CD4-positive, alpha-beta memory T cell (primary cell): ENCODE measurements around the gene RGS3. TPM values are rescaled to one million over a fixed set of nuclear protein-coding genes. Genes with fewer than 3 reads are reported as not detected.

Experiments used
- CTCF ChIA-PET: fragments of 350-600 bp; sonication (Branson Sonifier 250); formaldehyde crosslinking; loops from one replicate; lab custom pipeline; 2021; ENCODE audit warnings: inconsistent platforms; ENCODE audit not compliant: partially characterized antibody; lab: Charles Lee
- POLR2A ChIA-PET: fragments of 350-600 bp; sonication (Branson Sonifier 250); formaldehyde crosslinking; loops from one replicate; lab custom pipeline; 2021; ENCODE audit not compliant: partially characterized antibody; lab: Charles Lee
- DNase-seq, 5 donors: peaks; one replicate each; pipeline versions ENCODE4 v3.0.0 to v3.0.0-alpha.2; 2020 to 2022; ENCODE audit warnings: mixed read lengths in 1 of 5
- H3K27ac ChIP-seq: one replicate; pipeline ENCODE4 v1.7.0; 2013; ENCODE audit warnings: low read depth, low read length
- H3K27me3 ChIP-seq: 2 replicates; pipeline ENCODE4 v1.7.0; 2013; ENCODE audit warnings: mild to moderate bottlenecking, low read length, moderate library complexity; ENCODE audit not compliant: insufficient read depth
- H3K36me3 ChIP-seq: 2 replicates; pipeline ENCODE4 v1.7.0; 2013; ENCODE audit warnings: mild to moderate bottlenecking, low read length, moderate library complexity; ENCODE audit not compliant: insufficient read depth
- H3K4me1 ChIP-seq: 2 replicates; pipeline ENCODE4 v1.7.0; 2013; ENCODE audit warnings: mild to moderate bottlenecking, low read length, moderate library complexity; ENCODE audit not compliant: insufficient read depth
- H3K4me3 ChIP-seq, 2 donors: one replicate each; pipeline ENCODE4 v1.7.0; 2013; ENCODE audit warnings: low read length in 2 of 2, mild to moderate bottlenecking in 1 of 2
- H3K9me3 ChIP-seq, 2 donors: one replicate each; pipeline ENCODE4 v1.7.0; 2013; ENCODE audit warnings: low read length in 2 of 2, control low read depth in 1 of 2; ENCODE audit not compliant: control insufficient read depth in 1 of 2
- H3K27ac Mint-ChIP-seq, 7 donors: one replicate each; pipeline ENCODE4 v1.8.0; 2020 to 2021; ENCODE audit warnings: mixed read lengths in 7 of 7, mild to moderate bottlenecking in 6 of 7, inconsistent platforms in 3 of 7, moderate library complexity in 3 of 7
- H3K27me3 Mint-ChIP-seq, 2 donors: one replicate each; pipeline ENCODE4 v1.8.0; 2020 to 2021; ENCODE audit warnings: mixed read lengths in 2 of 2
- H3K36me3 Mint-ChIP-seq, 2 donors: one replicate each; pipeline ENCODE4 v1.8.0; 2020 to 2021; ENCODE audit warnings: mixed read lengths in 2 of 2, inconsistent platforms in 1 of 2, mild to moderate bottlenecking in 1 of 2
- H3K4me1 Mint-ChIP-seq, 4 donors: one replicate each; pipeline ENCODE4 v1.8.0; 2020 to 2021; ENCODE audit warnings: mixed read lengths in 4 of 4, mild to moderate bottlenecking in 1 of 4
- H3K4me3 Mint-ChIP-seq, 8 donors: one replicate each; pipeline ENCODE4 v1.8.0; 2020 to 2021; ENCODE audit warnings: mixed read lengths in 8 of 8, mild to moderate bottlenecking in 7 of 8, moderate library complexity in 6 of 8, inconsistent platforms in 3 of 8
- H3K9me3 Mint-ChIP-seq, 8 donors: one replicate each; pipeline ENCODE4 v1.8.0; 2020 to 2021; ENCODE audit warnings: mixed read lengths in 8 of 8, mild to moderate bottlenecking in 5 of 8, inconsistent platforms in 3 of 8, moderate library complexity in 1 of 8
- intact Hi-C: fragments of 100-400 bp; cut with micrococcal nuclease; formaldehyde crosslinking; loops from one replicate; pipeline ENCODE4 v1.15.1; 2023
- polyA plus RNA-seq, 2 donors: library from polyadenylated mRNA; unstranded; fragments of 300-500 nt; fragmentation: Illumina TruSeq; gene quantifications; one replicate each; pipeline ENCODE4 v1.2.3, GENCODE V29; 2021
- total RNA-seq, 2 experiments: library from RNA; stranded (reverse); gene quantifications; one replicate each; pipeline ENCODE4 v1.2.3, GENCODE V29; 2021

The RGS3 gene
- total and polyA plus RNA-seq, 4 experiments from 2014 or later: 3.4 to 23.2 (median 18.0) TPM

DNA sequence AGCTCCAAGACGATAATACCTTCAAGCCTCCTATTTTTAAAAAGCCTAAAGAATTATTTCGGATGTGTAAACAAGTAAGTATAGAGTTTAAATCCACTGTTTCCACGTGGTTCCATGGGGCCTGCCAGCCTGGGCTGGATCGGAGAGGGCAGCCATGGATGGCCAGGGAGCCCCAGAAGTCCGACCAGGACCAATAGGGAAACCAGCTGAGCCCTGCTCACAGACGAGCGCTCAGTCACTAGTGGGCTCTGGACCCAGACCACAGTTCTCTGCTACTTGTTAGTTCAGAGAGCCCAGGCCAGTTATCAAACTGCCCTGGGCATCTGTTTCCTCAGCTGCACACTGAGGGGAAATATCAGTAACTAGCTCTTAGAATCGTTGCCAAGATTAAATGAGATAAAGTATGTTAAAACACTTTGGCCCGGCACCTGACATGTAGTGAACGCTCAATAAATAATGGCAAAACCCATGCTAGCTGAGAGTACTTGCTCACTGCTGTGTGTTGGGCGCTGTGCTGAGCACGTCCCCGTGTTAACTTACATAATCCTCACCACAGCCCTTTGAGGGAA lies 124.8 kb downstream of the RGS3 start:
- H3K9me3 ChIP-seq: no peaks in the 10 kb centered on the region
- Mint-ChIP-seq H3K4me3 (peak overlapping the region in 1 of 8 donors; percentile 33), H3K36me3 (peaks cover 29 to 53% of the 10 kb centered on the region in 2 donors), H3K4me1 (peaks cover 32 to 63% (median 45%) of the 10 kb centered on the region in 4 donors), H3K27ac (peak overlapping the region in 6 of 7 donors; percentile 22 to 80 (median 55)), H3K27me3 (no peaks in the 10 kb centered on the region), H3K9me3 (peaks cover 0 to 2% (median 0%) of the 10 kb centered on the region in 8 donors)
- no peak for DNase-seq
- no peak overlapping the region for H3K4me3 ChIP-seq
- H3K4me1 ChIP-seq: peaks cover 27% of the 10 kb centered on the region
- intact Hi-C loops: no loop called here
- no peaks in the 10 kb centered on the region for H3K27me3 ChIP-seq
- no peak overlapping the region for H3K27ac ChIP-seq
- ChIA-PET CTCF (interaction anchor here (0.8 to 17.1 kb wide), 19 partner anchors 8 to 367 kb away, joined by 3 to 322 read pairs (median 5); partner anchors contain the start of genes C9orf43, CDC26, FKBP15 and POLE3), POLR2A (interaction anchor here (0.6 to 2.3 kb wide), 4 partner anchors 9 to 178 kb away, joined by 3 to 10 read pairs (median 5); partner anchors contain the start of genes C9orf43 and POLE3)
- H3K36me3 ChIP-seq: peaks cover 12% of the 10 kb centered on the region

DNA sequence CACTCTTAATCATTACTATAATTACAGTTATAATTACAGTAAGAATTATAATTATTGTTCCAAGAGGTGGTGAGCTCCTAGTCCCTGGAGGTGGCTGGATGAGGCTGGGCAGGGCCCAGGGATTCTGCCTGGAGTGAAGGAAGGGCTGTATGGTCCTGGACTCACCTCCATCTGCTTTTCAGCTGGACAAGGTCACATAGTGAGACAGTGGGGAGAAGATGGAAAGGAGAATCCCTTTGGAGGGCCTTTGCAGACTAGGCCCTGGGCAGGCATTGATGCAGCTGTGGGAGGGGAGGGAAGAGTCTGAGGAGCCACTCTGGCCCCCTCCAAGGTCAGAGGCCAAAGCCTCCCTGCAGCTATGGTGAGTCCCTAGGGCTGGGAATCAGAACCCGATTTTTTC lies 125.4 kb downstream of the RGS3 start:
- H3K36me3 ChIP-seq: peaks cover 12% of the 10 kb centered on the region
- POLR2A ChIA-PET: interaction anchor here (0.9 to 2.3 kb wide), 3 partner anchors 10 to 179 kb away, joined by 3 to 10 read pairs (median 6); partner anchors contain the start of genes C9orf43 and POLE3

DNA sequence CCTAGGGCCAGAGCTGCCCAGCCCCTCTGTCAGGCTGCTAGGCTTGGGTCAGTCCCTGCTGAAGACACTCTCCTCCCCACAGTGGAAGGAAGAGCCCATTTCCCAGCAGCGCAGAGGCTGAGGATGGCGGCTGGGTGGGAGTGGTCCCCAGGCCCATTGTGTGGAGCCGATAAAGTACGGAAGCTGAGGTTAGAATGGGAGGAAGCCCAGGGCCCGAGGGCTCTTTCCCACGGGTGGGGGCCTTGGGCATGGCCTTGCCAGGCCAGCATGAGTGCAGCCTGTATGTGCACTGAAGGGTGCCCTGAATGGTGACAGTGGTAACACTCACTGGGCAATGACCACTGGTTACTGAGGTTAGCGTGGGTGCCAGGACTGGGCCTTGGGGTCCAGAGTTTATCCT lies 125.9 kb downstream of the RGS3 start:
- CTCF ChIA-PET: interaction anchor here (0.8 to 17.1 kb wide), 24 partner anchors 9 to 316 kb away, joined by 3 to 322 read pairs (median 4); partner anchors contain the start of genes ALAD, CDC26 and PRPF4
- H3K4me1 ChIP-seq: peaks cover 25% of the 10 kb centered on the region
- Mint-ChIP-seq H3K9me3 (peaks cover 0 to 2% (median 0%) of the 10 kb centered on the region in 8 donors), H3K4me1 (peaks cover 32 to 59% (median 41%) of the 10 kb centered on the region in 4 donors), H3K36me3 (peaks cover 23 to 44% of the 10 kb centered on the region in 2 donors), H3K27me3 (no peaks in the 10 kb centered on the region), H3K27ac (peak overlapping the region in 6 of 7 donors; percentile 13 to 87 (median 62)), H3K4me3 (no peak overlapping the region)
- peaks cover 8% of the 10 kb centered on the region for H3K36me3 ChIP-seq
- H3K9me3 ChIP-seq: no peaks in the 10 kb centered on the region
- POLR2A ChIA-PET: interaction anchor here (1.7 to 2.3 kb wide), 2 partner anchors 10 to 143 kb away, joined by 6 to 10 read pairs; no protein-coding TSS in a partner anchor
- DNase-seq: no peak
- no peaks in the 10 kb centered on the region for H3K27me3 ChIP-seq
- no peak overlapping the region for H3K27ac ChIP-seq
- no peak overlapping the region for H3K4me3 ChIP-seq
- intact Hi-C loops: no loop called here

More for the DNA sequence above, 125.4 kb downstream of the RGS3 start:
- peaks cover 26 to 47% of the 10 kb centered on the region in 2 donors for H3K36me3 Mint-ChIP-seq
- H3K9me3 Mint-ChIP-seq: peaks cover 0 to 2% (median 0%) of the 10 kb centered on the region in 8 donors
- Histone ChIP-seq H3K27me3 (no peaks in the 10 kb centered on the region), H3K4me1 (peaks cover 27% of the 10 kb centered on the region), H3K9me3 (no peaks in the 10 kb centered on the region), H3K4me3 (no peak overlapping the region), H3K27ac (no peak overlapping the region)
- intact Hi-C loops: no loop called here
- H3K27me3 Mint-ChIP-seq: no peaks in the 10 kb centered on the region
- H3K4me3 Mint-ChIP-seq: no peak overlapping the region
- CTCF ChIA-PET: interaction anchor here (0.8 to 17.1 kb wide), 20 partner anchors 8 to 367 kb away, joined by 3 to 322 read pairs (median 5); partner anchors contain the start of genes C9orf43, CDC26, FKBP15 and POLE3
- peaks cover 32 to 59% (median 43%) of the 10 kb centered on the region in 4 donors for H3K4me1 Mint-ChIP-seq
- peak overlapping the region in 3 of 7 donors; percentile 27 to 80 (median 39) for H3K27ac Mint-ChIP-seq
- DNase-seq: no peak

DNA sequence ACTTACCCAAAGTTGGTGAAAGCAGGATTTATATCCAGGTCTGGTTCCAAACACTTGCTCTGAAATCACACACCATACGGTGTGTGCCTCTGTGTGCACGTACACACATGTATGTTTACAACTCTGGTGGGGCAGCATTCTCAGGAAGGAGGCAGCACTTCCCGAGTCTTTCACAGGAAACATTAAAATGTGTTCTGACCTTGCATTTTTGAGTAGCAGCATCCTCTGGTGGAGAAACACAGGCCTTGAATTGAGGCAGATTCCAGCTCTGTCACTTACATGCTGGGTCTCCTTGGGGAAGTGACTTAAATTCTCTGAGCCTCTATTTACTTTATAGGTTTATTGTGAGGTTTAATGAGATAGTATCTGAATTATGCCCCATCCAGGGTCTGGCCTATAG lies 126.4 kb downstream of the RGS3 start:
- H3K4me3 ChIP-seq: no peak overlapping the region
- peaks cover 21% of the 10 kb centered on the region for H3K4me1 ChIP-seq
- Mint-ChIP-seq H3K36me3 (peaks cover 18 to 40% of the 10 kb centered on the region in 2 donors), H3K27me3 (no peaks in the 10 kb centered on the region), H3K9me3 (peaks cover 0 to 2% (median 0%) of the 10 kb centered on the region in 8 donors), H3K4me3 (peak overlapping the region in 2 of 8 donors; percentile 8 to 57), H3K27ac (peak overlapping the region in 5 of 7 donors; percentile 19 to 75 (median 57)), H3K4me1 (peaks cover 29 to 54% (median 36%) of the 10 kb centered on the region in 4 donors)
- no peaks in the 10 kb centered on the region for H3K9me3 ChIP-seq
- H3K27ac ChIP-seq: no peak overlapping the region
- CTCF ChIA-PET: interaction anchor here (0.8 to 17.1 kb wide), 20 partner anchors 9 to 317 kb away, joined by 3 to 322 read pairs (median 4); partner anchors contain the start of genes ALAD, CDC26 and PRPF4
- peaks cover 3% of the 10 kb centered on the region for H3K36me3 ChIP-seq
- H3K27me3 ChIP-seq: no peaks in the 10 kb centered on the region
- POLR2A ChIA-PET: interaction anchor here (0.8 to 2.3 kb wide), 3 partner anchors 11 to 143 kb away, joined by 3 to 10 read pairs (median 6); no protein-coding TSS in a partner anchor
- intact Hi-C loops: loop anchor here (1.0 to 2.0 kb wide), 4 partner anchors 11 to 316 kb away; no protein-coding TSS in a partner anchor
- DNase-seq: peak in 3 of 5 donors; percentile 17 to 23 (median 19)

DNA sequence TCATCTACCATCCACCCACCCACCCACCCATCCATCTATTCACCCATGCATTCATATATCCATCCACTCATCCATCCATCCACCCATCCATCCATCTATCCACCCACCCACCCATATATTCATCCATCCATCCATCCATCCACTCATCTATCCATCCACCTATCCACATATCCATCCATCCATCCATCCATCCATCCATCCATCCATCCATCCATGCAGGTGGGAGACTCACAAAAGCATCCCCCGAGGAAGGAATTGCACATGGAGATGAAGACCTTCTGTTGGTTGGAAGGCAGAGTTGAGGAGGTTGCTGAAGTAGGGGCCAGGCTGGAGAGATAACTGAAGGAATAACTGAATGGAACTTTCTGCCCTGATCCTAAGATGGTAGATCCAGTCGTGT lies 126.9 kb downstream of the RGS3 start:
- Mint-ChIP-seq H3K27ac (peak overlapping the region in 3 of 7 donors; percentile 43 to 70 (median 54)), H3K36me3 (peaks cover 13 to 40% of the 10 kb centered on the region in 2 donors), H3K4me1 (peaks cover 26 to 54% (median 31%) of the 10 kb centered on the region in 4 donors), H3K27me3 (no peaks in the 10 kb centered on the region), H3K9me3 (peaks cover 0 to 2% (median 0%) of the 10 kb centered on the region in 8 donors), H3K4me3 (no peak overlapping the region)
- Histone ChIP-seq H3K9me3 (no peaks in the 10 kb centered on the region), H3K36me3 (peaks cover 4% of the 10 kb centered on the region), H3K4me1 (peaks cover 21% of the 10 kb centered on the region), H3K27me3 (no peaks in the 10 kb centered on the region), H3K4me3 (no peak overlapping the region), H3K27ac (no peak overlapping the region)
- ChIA-PET POLR2A (interaction anchor here (0.8 to 1.1 kb wide), 2 partner anchors 12 to 17 kb away, joined by 3 read pairs; no protein-coding TSS in a partner anchor), CTCF (interaction anchor here (0.8 to 17.1 kb wide), 22 partner anchors 10 to 317 kb away, joined by 3 to 322 read pairs (median 4); partner anchors contain the start of genes ALAD, C9orf43, CDC26 and POLE3)
- no peak for DNase-seq
- intact Hi-C loops: loop anchor here (1.0 to 2.0 kb wide), 4 partner anchors 11 to 316 kb away; no protein-coding TSS in a partner anchor

DNA sequence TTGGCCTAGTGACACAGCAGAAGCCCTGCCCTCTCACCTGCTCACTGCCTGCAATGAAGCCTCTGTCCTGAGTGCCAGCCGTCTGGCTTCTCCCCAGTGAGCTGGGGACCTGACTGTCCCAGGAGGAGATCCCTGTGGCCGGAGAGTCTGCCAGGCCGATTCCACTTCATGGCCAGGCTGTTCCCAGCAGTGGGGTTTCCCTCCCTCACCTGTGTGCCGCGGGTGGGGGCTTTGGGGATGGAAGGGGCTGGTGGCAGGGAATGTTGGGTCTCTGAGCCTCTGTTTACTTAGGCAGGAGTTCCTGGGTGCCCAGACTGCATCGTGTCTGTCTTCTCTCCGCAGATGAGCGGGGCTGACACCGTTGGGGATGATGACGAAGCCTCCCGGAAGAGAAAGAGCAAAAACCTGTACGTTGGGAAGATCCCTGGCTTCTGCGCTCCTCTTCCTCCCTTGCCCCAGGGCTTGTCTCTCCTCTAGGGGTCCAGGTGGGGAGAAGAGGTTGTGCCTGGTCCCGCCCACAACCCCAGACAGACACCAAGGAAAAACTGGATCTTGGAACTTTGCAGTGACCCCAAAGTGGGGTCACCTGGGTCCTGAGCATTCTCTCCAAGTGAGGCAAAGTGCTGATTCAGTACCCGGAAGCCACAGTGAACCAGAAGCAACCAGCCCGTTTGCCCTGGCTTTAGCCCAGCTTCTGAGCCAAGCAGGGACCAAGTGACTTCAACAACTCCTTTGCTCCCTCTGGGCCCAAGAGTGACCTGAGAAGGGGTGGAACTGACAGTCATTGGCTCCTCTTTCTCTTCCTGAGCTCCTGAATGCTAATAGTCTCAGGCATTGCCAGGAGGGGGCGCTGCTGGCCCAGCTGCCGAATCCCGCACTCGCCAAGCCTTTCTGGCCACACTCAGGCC lies 127.7 kb downstream of the RGS3 start:
- no peak overlapping the region for H3K4me3 Mint-ChIP-seq
- POLR2A ChIA-PET: interaction anchor here (0.8 to 1.1 kb wide), 3 partner anchors 10 to 18 kb away, joined by 3 to 7 read pairs (median 3); no protein-coding TSS in a partner anchor

More for the DNA sequence above, 127.7 kb downstream of the RGS3 start:
- H3K9me3 Mint-ChIP-seq: peaks cover 0 to 2% (median 0%) of the 10 kb centered on the region in 8 donors
- peaks cover 10% of the 10 kb centered on the region for H3K36me3 ChIP-seq
- peaks cover 18 to 46% (median 25%) of the 10 kb centered on the region in 4 donors for H3K4me1 Mint-ChIP-seq
- H3K4me1 ChIP-seq: peaks cover 18% of the 10 kb centered on the region
- H3K27me3 Mint-ChIP-seq: no peaks in the 10 kb centered on the region
- intact Hi-C loops: loop anchor here (1.0 to 2.0 kb wide), 4 partner anchors 12 to 317 kb away; no protein-coding TSS in a partner anchor
- peak in 4 of 5 donors; percentile 25 to 33 (median 28) for DNase-seq
- H3K27ac ChIP-seq: no peak overlapping the region
- H3K36me3 Mint-ChIP-seq: peaks cover 11 to 39% of the 10 kb centered on the region in 2 donors
- CTCF ChIA-PET: interaction anchor here (0.6 to 17.1 kb wide), 19 partner anchors 10 to 192 kb away, joined by 3 to 322 read pairs (median 3); partner anchors contain the start of genes C9orf43 and POLE3
- H3K4me3 ChIP-seq: no peak overlapping the region
- peak overlapping the region in 3 of 7 donors; percentile 41 to 74 (median 73) for H3K27ac Mint-ChIP-seq
- H3K27me3 ChIP-seq: no peaks in the 10 kb centered on the region
- no peaks in the 10 kb centered on the region for H3K9me3 ChIP-seq
